Limb (tissue), 2 donors: ENCODE measurements around the gene NACC2.

Source experiments
- DNase-seq, 2 donors: peaks; one replicate each; pipeline ENCODE4 v3.0.0-alpha.2; 2016; ENCODE audit errors: extremely low spot score in 2 of 2

The NACC2 gene

GRCh38 chr9:136095070-136096058, at the start of gene NACC2:
Gene NACC2, minus strand, starts transcription at chr9:136095289. Its CDS starts 44,768 bp downstream, at chr9:136050521.
- DNase-seq: peak in 1 of 2 donors; percentile 71

- no peak for DNase-seq
Observed at GRCh38 chr9:136144450-136144849, 49.4 kb upstream of the NACC2 start.

- DNase-seq: no peak
Observed at GRCh38 chr9:136143215-136144001, 48.3 kb upstream of the NACC2 start.

GRCh38 chr9:136142859-136143214, 47.7 kb upstream of the NACC2 start:
- DNase-seq: no peak

GRCh38 chr9:136142414-136142796, 47.3 kb upstream of the NACC2 start:
- no peak for DNase-seq

GRCh38 chr9:136141682-136142413, 46.8 kb upstream of the NACC2 start:
- no peak for DNase-seq

- peak; percentile 64 to 76 for DNase-seq
Observed at GRCh38 chr9:136140966-136141365, 45.9 kb upstream of the NACC2 start.

GRCh38 chr9:136140046-136140445, 45.0 kb upstream of the NACC2 start:
- DNase-seq: no peak

GRCh38 chr9:136138566-136138965, 43.5 kb upstream of the NACC2 start:
- DNase-seq: no peak

- DNase-seq: no peak
Observed at GRCh38 chr9:136137321-136138265, 42.5 kb upstream of the NACC2 start.

- no peak for DNase-seq
Observed at GRCh38 chr9:136136127-136136925, 41.2 kb upstream of the NACC2 start.

GRCh38 chr9:136135326-136136126, 40.4 kb upstream of the NACC2 start:
- no peak for DNase-seq

- DNase-seq: no peak
Observed at GRCh38 chr9:136133959-136134484, 38.9 kb upstream of the NACC2 start.

GRCh38 chr9:136133191-136133958, 38.3 kb upstream of the NACC2 start:
- peak in 1 of 2 donors; percentile 83 for DNase-seq

GRCh38 chr9:136132512-136133050, 37.5 kb upstream of the NACC2 start:
- no peak for DNase-seq

- DNase-seq: no peak
Observed at GRCh38 chr9:136131629-136132511, 36.8 kb upstream of the NACC2 start.

- no peak for DNase-seq
Observed at GRCh38 chr9:136129176-136129575, 34.1 kb upstream of the NACC2 start.
